Duodenal mucosa (tissue), 2 donors: ENCODE data around the gene AUP1.

Source experiments
- H3K27ac ChIP-seq: one replicate; pipeline ENCODE4 v1.7.0; 2013; ENCODE audit warnings: low read depth, low read length
- H3K27me3 ChIP-seq, 2 donors: one replicate each; pipeline ENCODE4 v1.7.0; 2013; ENCODE audit warnings: low read length in 2 of 2, control low read depth in 1 of 2; ENCODE audit not compliant: insufficient read depth in 2 of 2, control insufficient read depth in 1 of 2
- H3K36me3 ChIP-seq, 2 donors: one replicate each; pipeline ENCODE4 v1.7.0; 2013; ENCODE audit warnings: low read length in 2 of 2, control low read depth in 1 of 2; ENCODE audit not compliant: insufficient read depth in 2 of 2, control insufficient read depth in 1 of 2
- H3K4me1 ChIP-seq, 2 donors: one replicate each; pipeline ENCODE4 v1.7.0; 2013; ENCODE audit warnings: low read length in 2 of 2, control low read depth in 1 of 2; ENCODE audit not compliant: insufficient read depth in 2 of 2, control insufficient read depth in 1 of 2
- H3K4me3 ChIP-seq, 2 donors: one replicate each; pipeline ENCODE4 v1.7.0; 2013; ENCODE audit warnings: low read length in 2 of 2, low read depth in 1 of 2
- H3K9ac ChIP-seq, 2 donors: one replicate each; pipeline ENCODE4 v1.7.0; 2013; ENCODE audit warnings: low read length in 2 of 2, low read depth in 1 of 2
- H3K9me3 ChIP-seq, 2 donors: one replicate each; pipeline ENCODE4 v1.7.0; 2013; ENCODE audit warnings: low read length in 2 of 2, control low read depth in 1 of 2; ENCODE audit not compliant: control insufficient read depth in 1 of 2

Gene AUP1

DNA sequence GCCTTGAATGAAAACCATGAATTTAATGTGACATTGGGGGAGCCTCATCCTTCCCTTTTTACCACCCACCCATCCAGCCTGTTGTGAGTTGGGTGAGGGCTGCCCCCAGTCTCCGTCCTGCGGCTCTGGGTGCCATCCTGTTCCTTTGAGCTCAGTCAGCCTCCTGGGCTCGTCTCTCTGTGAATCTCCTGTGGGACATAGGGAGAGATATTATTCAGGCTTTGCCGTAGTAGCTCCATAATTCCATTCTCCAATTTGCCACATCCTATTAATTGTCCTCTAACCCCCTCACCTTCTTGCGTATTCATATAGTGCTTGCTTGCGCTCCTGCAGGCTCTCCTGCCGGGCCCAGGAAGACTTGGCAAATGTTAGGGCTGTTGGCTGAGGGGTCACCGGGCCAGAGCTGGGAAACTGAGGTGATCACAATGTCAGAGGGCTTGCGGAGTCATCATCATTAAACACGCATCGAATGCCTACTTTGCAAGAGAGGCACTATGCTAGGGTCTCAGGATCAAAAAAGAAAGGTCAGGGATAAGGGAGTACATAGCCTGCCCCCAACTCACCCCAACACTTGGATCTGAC, 2.8 kb downstream of the AUP1 start:
- peaks cover 35 to 38% of the 10 kb centered on the region in 2 donors for H3K4me1 ChIP-seq
- no peaks in the 10 kb centered on the region for H3K9me3 ChIP-seq
- peaks cover 21 to 30% of the 10 kb centered on the region in 2 donors for H3K36me3 ChIP-seq
- H3K9ac ChIP-seq: no peak overlapping the region
- H3K27ac ChIP-seq: no peak overlapping the region
- H3K4me3 ChIP-seq: no peak overlapping the region
- H3K27me3 ChIP-seq: no peaks in the 10 kb centered on the region

DNA sequence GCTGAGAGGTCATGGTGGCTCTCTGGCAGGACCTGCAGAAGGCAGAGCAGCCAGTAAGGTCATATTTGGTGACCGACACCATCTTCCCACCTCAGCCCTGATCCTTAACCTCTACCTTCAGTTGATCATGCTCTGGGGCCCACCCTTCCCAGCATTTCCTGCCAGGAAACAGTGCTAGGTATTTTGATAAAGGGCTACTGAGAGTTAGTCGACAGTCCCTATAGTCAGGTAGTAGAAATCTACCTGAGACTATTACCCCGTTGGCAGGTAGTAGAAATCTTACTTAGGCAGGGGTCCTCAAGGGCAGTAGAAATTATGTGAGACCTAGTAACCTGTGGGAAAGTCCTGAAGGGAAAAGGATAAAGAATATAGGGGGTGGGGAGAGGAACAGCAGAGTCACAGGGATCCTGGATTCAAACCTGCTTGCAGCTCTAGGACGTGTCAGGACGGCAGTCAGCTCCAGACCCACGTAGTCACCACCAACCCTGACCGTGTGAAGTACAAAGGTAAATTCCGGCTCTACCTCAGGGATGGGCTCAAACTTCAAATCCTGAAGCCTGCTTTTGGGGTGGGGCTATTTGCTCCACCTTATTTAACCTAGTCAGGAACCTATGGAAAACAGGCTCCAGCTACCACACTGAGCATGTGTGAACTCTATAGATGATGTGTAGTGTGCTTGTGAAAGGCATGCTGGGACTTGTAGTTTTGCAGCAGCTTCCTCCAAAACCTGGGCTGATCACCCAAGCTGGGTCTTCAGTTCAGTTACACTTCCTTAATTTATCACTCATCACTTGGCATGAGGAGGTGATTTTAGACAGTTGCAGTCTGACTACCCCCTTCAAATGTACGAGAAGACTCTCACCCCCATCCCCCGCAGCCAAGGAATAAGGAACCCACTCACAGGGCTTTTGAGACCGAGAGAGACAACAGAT, 3.5 kb downstream of the AUP1 start, which contains the start of gene DQX1:
TSS of gene DQX1 (minus strand) at position 515 of the 932 bp plus-strand sequence. CDS start at position 13, 502 bp downstream.
- Histone ChIP-seq H3K27ac (peak within 1 kb of the TSS; percentile 27), H3K4me3 (peak within 1 kb of the TSS; percentile 66 to 68), H3K4me1 (peaks cover 28 to 30% of the 10 kb centered on the region in 2 donors), H3K27me3 (no peaks in the 10 kb centered on the region), H3K9ac (peak within 1 kb of the TSS; percentile 63 to 77), H3K9me3 (no peaks in the 10 kb centered on the region), H3K36me3 (peaks cover 21 to 35% of the 10 kb centered on the region in 2 donors)

DNA sequence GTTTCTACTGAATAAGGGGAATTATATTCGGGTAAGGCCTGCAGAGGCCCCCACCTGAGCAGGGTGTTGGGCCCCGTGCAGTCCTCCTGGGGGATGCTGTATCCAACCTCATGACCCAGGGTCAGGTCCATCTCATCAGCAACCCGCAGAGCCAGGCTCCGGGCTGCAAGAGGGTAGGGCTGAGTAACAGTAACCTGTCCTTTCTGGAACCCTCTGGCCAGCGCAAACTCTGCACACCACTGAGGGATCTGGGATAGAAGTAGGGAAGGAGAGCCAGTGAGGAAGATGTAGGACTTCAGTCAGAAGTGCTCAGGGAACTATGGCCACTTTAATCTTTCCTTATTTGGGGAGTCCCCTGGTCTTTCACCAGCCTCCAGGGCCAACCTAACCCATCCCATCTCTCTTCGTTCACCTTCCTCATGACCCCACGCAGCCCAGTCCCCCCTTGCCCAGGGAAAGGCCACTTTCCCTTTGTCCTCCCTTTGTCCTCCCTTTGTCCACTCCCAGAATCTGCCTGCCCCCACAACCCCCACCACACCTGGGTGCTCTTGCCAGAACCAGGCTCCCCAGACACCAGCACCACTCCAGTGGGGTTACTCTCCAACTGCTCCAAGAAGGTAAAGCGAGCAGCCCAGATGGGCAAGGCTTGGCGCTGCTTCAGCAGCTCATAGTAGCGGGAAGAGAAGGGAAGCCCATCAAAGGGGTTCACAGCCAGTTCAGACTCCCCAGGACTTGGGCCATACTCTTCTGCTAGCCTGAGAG, 4.4 kb downstream of the AUP1 start:
- peak overlapping the region; percentile 66 to 68 for H3K4me3 ChIP-seq
- H3K9ac ChIP-seq: peak overlapping the region; percentile 63 to 77
- peaks cover 24% of the 10 kb centered on the region in 2 donors for H3K4me1 ChIP-seq
- H3K27me3 ChIP-seq: no peaks in the 10 kb centered on the region
- peaks cover 21 to 41% of the 10 kb centered on the region in 2 donors for H3K36me3 ChIP-seq
- no peak overlapping the region for H3K27ac ChIP-seq
- no peaks in the 10 kb centered on the region for H3K9me3 ChIP-seq

DNA sequence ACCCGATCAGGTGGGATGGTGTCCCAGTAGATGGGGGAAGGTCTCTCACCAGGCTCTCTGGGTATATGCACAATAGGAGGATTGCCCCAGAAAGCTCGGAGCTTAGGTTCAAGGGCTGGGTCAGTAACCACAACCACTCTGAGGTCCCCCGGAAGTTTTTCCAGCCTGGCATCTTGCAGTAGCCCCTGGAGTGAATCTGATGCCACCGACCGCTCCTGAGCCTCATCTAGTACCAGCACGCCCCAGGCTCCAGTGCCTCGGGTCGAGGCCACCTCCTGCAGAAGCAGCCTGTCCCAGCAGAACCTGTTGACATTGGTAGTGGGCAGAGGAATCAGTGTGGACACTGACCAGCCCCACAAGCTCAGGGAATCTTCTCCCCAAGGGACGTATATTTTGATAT, 5.5 kb downstream of the AUP1 start:
- Histone ChIP-seq H3K4me3 (no peak overlapping the region), H3K9me3 (no peaks in the 10 kb centered on the region), H3K27me3 (peaks cover 6% of the 10 kb centered on the region in 2 donors), H3K27ac (no peak overlapping the region), H3K4me1 (peaks cover 22 to 24% of the 10 kb centered on the region in 2 donors), H3K9ac (no peak overlapping the region), H3K36me3 (peaks cover 21 to 49% of the 10 kb centered on the region in 2 donors)

DNA sequence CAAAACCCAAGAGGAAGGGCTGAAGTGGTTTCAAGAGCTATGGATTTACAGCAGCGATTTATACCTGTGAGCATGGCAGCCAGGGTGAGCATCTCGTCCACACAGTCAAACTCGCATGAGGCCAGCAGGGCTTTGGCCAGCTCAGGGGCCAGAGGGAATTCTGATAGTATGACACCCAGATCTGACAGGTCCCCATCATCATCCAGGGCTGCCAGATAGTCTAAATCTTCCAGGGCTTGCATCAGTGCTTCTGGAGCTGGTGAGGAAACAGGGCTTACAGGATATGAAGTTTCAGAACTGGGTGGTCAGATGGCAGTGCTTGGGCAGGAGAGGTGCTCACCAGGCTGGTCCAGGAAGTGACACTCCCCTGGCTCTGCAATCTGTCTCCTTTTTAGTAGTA, 7.0 kb downstream of the AUP1 start:
- Histone ChIP-seq H3K9me3 (no peaks in the 10 kb centered on the region), H3K36me3 (peaks cover 13 to 49% of the 10 kb centered on the region in 2 donors), H3K27me3 (peaks cover 15 to 21% of the 10 kb centered on the region in 2 donors), H3K4me1 (peaks cover 9 to 13% of the 10 kb centered on the region in 2 donors), H3K9ac (no peak overlapping the region), H3K27ac (no peak overlapping the region), H3K4me3 (no peak overlapping the region)

DNA sequence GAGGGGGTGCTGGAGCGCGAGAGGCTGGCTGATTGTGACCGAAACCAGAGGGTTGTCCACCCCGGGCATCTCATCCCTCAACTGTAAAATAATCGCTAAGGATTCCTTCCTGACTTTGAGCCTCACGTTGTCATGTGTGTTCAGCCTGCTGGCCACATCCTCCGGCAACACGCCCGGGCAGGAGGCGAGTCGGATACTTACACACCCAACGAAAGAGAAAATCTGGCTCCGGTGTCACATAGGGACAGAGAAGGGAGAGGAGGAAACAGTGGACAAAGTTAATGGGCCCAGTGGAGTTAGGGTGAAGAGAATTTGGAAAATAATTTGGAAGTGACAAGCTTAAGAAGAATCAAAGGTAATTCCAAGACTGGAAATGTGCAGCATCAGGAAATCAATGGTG, 12.9 kb downstream of the AUP1 start:
- peak overlapping the region; percentile 30 to 50 for H3K4me3 ChIP-seq
- H3K27me3 ChIP-seq: peaks cover 61 to 76% of the 10 kb centered on the region in 2 donors
- H3K9me3 ChIP-seq: no peaks in the 10 kb centered on the region
- H3K9ac ChIP-seq: no peak overlapping the region
- H3K4me1 ChIP-seq: peaks cover 6 to 24% of the 10 kb centered on the region in 2 donors
- peaks cover 5 to 25% of the 10 kb centered on the region in 2 donors for H3K36me3 ChIP-seq
- no peak overlapping the region for H3K27ac ChIP-seq

DNA sequence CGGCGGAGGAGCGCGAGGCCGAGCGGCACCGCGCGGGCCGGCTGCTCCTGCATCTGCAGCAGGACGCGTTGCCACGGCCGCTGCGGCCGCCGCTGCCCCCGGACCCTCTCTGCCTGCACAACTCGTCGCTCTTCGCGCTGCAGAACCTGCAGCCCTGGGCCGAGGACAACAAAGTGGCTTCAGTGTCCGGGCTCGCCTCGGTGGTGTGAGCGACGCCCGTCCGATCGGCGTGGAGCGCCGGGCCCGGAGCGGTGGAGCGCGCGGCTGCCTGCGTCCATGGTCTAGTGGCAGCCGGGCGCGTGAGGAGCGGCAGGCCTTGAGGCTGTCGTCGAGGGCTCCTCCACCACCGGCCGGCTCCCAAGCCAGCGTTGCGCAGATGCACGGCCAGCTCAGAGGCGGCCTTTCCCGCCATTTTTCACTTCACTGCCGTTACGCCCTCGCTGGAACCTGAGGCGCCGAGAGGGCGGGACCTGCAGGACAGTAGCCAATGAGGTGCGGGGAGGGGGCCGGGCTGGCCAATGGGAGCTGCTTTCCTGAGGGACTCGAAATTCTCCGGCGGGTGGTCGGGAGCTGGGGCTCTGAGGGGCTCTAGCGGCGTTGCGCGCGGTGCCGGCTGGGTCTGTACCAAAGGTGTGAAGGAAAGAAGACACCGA, 13.4 kb downstream of the AUP1 start:
- peak overlapping the region; percentile 30 to 50 for H3K4me3 ChIP-seq
- peaks cover 6 to 24% of the 10 kb centered on the region in 2 donors for H3K4me1 ChIP-seq
- H3K9me3 ChIP-seq: no peaks in the 10 kb centered on the region
- H3K9ac ChIP-seq: no peak overlapping the region
- H3K27me3 ChIP-seq: peaks cover 67 to 82% of the 10 kb centered on the region in 2 donors
- no peak overlapping the region for H3K27ac ChIP-seq
- peaks cover 5 to 23% of the 10 kb centered on the region in 2 donors for H3K36me3 ChIP-seq

DNA sequence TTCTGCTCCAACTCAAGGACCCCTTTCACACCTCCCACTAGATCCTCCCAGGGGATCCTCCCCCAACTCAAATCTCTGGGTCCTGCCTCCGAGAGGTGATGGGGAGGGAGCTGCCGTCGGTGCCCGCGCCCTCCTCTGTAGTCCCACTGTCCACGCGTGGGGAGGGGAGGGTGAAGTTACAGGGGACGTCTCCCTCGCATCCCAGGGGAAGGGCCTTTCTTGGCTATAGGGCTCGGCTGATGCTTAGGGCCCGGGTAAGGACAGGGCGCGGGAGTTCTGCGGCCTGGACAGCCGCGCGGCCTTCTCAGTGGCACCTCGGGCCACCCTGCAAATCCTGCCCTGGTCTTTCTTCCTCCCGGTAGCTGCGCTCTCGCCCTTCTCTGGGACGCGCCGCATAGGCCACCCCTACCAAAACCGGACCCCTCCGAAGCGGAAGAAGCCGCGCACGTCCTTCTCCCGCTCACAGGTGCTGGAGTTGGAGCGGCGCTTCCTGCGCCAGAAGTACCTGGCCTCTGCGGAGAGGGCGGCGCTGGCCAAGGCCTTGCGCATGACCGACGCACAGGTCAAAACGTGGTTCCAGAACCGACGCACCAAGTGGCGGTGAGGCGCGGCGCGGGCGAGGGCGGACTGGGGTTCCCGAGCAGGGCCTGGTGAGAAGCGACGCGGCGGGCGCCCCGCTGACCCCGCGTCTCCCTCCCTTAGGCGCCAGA, 14.1 kb downstream of the AUP1 start:
- H3K4me3 ChIP-seq: peak overlapping the region; percentile 15 to 50
- H3K36me3 ChIP-seq: peaks cover 5 to 18% of the 10 kb centered on the region in 2 donors
- peaks cover 69 to 87% of the 10 kb centered on the region in 2 donors for H3K27me3 ChIP-seq
- H3K9me3 ChIP-seq: no peaks in the 10 kb centered on the region
- no peak overlapping the region for H3K27ac ChIP-seq
- H3K4me1 ChIP-seq: peaks cover 6 to 24% of the 10 kb centered on the region in 2 donors
- no peak overlapping the region for H3K9ac ChIP-seq
